Occipital lobe (tissue), 2 donors: ENCODE measurements around the gene EVA1C. TPM values are rescaled to one million over a fixed set of nuclear protein-coding genes. Genes with fewer than 3 reads are reported as not detected.
A peak's percentile ranks its signal among the peaks of the same experiment; 100 is the strongest.
"Not testable (repeated sequence)": the region's sequence is repeated elsewhere in the genome, so short reads cannot be mapped to it uniquely, and the experiment has no call there.

Experiments
- DNase-seq: peaks from one replicate; lab custom pipeline; 2025; lab: John Stamatoyannopoulos, UW
- total RNA-seq: library from RNA; depleted of rRNA; stranded (reverse); fragments of >200 nt; gene quantifications from one replicate; pipeline ENCODE4 v1.2.3, GENCODE V29; 2014

EVA1C gene
- total RNA-seq, 1 donor from 2014 or later: 5.6 TPM

DNA sequence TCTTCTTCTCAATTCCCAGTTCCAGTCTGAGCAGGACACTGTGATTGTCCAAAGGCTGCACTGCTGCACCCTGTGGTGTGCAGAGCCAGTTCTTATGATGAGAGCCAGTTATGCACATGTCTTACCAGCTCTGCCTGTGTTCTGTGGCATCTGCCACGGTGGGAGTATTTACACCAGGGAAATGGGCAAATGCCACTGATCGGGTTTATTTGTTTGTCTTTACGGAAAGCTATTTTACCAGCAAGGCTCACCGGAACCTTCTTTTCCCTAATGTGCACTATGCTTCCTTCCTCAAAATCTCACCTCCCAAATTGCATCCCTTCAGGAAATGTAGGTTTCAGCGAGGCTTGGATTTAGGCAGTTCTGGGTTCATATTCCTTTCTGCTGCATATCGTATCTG lies 49.0 kb downstream of the EVA1C start:
- no peak for DNase-seq

DNA sequence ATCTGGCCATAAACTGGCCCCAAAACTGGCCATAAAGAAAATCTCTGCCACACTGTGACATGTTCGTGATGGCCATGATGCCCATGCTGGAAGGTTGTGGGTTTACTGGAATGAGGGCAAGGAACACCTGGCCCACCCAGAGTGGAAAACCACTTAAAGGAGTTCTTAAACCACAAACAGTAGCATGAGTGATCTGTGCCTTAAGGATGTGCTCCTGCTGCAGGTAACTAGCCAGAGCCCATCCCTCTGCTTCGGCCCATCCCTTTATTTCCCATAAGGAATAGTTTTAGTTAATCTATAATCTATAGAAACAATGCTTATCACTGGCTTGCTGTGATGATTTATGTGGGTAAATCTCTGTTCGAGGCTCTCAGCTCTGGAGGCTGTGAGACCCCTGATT lies 50.1 kb downstream of the EVA1C start:
- not testable (repeated sequence) for DNase-seq

DNA sequence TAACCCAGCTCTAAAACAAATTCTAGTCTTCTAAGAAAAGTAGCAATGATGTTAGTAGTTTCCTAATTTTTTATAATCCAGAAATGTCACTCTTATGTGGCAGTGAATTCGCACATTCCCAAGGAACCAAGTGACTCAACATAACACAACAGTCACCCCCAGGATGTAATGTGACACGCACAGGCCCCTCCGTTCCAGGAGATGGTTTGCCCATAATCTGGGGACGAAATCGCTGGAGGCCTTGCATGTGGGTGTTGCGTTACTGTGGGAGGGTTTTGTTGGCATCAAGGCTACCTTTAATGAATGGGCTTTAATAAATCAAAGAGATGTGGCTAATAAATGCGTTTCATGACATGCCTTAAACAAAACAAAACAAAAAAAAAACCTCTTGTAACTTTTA lies 50.9 kb downstream of the EVA1C start:
- DNase-seq: no peak

- no peak for DNase-seq
Observed at GRCh38 chr21:32463889-32464300, 51.4 kb downstream of the EVA1C start.

DNA sequence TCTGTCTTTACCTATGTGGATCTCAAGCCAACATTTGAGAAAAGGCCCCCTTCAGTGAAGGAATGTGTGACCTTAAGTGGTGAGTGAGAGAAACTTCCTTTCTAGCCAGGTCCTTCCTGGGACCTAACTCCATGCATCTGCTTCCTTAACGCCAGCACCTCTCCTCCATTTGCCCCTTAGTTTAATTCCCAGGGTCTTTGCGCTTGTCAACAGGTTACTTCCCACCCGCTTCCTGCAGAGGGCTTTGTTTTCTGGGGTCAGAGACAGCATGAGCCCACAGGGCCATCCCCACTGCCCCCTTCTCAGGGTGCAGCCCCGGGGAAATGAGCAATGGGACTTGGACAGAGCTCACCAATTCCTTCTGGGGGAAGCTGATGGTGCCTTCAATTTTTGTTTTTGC lies 54.8 kb downstream of the EVA1C start:
- no peak for DNase-seq

DNA sequence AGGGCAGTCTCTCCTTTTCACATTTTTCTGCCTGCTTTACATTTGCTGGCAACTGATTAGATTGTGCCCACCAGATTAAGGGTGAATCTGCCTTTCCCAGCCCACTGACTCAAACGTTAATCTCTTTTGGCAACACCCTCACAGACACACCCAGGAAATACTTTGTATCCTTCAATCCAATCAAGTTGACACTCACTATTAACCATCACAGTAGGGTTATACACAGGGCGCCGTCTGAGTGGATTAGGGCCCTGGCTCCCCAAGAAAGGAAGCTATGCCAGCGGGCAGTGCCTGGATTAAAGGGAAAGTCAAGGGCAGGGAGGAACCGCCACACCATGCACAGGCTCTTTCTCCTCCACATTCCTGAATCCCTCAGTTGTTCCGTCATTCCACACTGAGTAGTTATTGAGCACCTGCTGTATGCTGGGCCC lies 56.2 kb downstream of the EVA1C start:
- no peak for DNase-seq

- no peak for DNase-seq
Observed at GRCh38 chr21:32469628-32470027, 57.1 kb downstream of the EVA1C start.

DNA sequence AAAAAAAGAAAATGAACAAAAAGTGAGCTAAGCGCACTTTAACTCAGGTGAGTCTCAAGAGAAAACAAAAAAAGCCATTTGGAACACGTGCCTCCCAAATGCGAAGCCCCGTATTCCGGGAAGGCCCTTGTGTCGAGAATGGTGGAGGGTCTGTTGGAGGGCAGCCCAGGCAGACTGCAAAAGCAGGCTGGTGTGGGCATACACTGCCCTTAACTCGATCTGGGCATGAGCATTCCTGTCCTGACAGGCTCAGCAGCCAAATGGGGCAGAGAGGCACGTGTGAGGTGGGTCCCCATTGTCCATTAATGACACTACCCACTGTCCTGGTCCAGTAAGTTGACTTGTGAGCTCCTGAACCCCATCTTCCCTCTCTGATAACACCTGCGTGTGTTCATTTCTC lies 57.7 kb downstream of the EVA1C start:
- DNase-seq: no peak

DNA sequence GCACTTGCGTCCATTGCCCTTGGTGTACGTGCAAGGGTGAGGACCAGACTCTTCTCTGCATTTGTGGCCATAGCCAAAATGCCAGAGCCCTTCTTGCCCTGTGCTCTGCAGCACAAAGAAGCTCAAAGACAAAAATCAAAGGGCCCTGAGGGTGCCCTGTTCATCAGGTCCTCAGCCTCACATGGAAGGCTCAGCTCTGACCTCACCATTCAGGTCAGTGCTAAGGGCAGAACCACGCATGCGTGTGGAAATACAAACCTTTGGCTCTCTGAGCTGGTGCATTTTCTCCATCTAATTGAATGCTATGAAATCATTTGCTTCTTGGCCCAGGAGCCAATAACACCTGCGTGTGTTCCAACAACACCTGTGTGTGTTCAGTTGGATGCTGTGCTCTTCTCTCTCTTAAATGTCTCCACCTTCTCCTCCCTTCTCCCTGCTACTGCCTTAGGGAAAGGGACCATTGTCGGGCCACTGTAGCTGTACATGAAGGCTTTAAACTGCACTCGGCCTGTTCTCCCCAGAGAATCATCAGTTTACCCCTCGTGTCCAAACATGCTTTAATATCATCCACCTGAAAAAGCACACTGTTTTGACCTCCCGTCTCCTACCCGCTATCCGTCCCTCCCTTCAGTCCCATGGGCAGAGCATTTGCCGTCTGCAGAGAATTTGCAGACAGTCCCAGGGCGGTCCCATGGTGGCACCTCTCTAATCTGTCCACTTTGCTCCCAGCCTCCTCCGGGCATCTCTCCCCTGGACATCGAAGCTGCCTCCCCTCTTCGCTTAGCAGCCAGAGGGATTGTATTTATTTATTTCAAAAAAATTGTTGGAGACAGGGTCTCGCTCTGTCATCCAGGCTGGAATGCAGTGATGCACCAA lies 60.6 kb downstream of the EVA1C start:
- DNase-seq: no peak

GRCh38 chr21:32474179-32475059 lies 61.9 kb downstream of the EVA1C start:
- no peak for DNase-seq

- no peak for DNase-seq
Observed at GRCh38 chr21:32475162-32475812, 62.8 kb downstream of the EVA1C start.

DNA sequence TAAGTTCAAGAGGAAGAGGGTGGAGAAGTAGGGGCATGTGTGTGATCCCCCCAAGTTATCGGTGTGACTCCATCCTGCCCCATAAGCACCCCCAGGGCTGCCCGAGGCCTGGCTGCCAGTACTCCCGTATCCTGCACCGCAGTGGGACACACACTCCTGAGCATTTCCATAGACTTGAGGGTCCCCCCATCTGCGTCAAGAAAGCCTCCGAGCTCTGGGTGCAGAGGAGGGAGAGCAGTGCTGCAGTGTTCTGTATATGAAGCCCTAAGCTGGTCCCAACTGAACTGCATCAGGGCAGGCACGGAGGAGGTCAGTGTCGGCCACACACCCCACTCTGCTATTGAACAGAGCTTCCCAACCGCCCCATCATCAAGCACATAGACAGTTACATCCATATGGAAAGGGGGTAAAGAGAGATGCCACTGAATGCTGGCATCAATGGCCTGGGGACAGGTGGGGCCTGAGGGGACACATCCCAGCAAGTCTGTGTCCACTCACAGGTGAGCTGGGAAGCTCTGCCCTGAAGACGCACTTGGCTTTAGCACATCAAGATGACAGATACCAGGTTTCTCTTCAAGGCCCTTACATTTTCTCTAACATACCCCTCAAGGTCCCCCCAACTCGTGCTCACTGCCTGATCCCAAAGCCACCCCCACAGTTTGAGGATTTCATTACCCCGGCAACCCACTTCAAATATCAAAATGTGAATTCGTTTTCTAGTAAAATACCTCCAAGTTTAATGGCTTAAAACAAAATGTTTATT lies 64.3 kb downstream of the EVA1C start:
- DNase-seq: no peak

DNA sequence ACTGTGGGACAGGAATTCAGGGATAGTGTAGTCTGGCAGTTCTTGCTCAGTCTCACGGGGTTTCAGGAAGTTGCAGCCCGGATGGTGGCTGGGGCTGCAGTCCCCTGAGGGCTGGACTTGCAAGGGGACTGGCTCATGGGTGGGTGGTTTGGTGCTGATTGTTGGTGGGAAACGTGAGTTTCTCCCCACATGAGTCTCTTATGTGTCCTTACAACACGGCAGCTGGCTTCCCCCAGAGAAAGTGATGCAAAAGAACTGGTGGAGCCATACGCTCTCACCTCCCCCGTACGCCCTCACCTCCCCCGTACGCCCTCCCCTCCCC lies 64.9 kb downstream of the EVA1C start:
- no peak for DNase-seq

DNA sequence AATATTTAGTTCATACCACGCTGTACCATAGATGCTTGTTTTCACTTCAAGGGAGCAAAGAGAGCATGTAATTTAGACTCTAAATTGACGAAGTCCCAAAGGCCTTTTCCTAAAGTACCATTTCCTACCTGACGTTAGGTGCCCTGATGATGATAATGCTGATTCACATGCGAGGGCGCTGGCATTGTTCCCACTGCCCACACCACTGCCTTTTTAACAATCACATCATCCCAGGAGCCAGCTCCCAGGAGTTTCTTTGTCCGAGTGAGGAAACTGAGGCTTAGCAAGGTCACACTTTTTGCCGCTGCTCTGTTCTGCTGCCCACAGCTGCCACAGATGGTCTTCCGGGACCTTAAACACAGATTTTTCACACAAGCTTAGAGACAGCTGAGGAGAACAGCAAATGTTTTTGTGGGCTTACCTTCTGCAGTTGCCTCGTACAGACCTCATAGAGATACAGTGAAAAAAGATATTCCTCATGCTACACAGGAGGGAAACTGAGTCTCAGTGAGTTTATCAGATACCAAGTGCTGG lies 69.4 kb downstream of the EVA1C start:
- no peak for DNase-seq

GRCh38 chr21:32482565-32483292 lies 70.2 kb downstream of the EVA1C start:
- no peak for DNase-seq

GRCh38 chr21:32483293-32483595 lies 70.7 kb downstream of the EVA1C start:
- no peak for DNase-seq

- peak; percentile 12 for DNase-seq
Observed at GRCh38 chr21:32484706-32485380, 72.3 kb downstream of the EVA1C start.

DNA sequence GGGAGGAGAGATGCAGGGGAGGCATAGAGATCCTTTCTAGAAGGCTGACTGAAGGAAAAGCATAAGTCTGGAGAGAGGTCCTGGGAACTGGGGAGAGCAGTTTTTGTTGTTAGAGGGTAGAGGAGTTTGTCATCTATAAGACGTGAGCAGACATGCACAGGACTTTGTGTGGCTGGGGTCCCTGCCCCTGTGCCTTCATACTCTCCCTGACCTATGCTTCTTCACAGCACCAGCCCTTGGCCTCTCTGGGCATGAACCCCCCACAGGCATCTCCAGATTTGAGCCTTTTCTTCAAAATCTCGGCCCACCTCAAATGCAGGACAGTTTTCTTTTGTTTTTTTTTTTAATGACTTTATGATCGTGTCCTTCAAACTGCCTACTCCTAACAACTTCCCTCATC lies 79.9 kb downstream of the EVA1C start:
- DNase-seq: no peak

DNA sequence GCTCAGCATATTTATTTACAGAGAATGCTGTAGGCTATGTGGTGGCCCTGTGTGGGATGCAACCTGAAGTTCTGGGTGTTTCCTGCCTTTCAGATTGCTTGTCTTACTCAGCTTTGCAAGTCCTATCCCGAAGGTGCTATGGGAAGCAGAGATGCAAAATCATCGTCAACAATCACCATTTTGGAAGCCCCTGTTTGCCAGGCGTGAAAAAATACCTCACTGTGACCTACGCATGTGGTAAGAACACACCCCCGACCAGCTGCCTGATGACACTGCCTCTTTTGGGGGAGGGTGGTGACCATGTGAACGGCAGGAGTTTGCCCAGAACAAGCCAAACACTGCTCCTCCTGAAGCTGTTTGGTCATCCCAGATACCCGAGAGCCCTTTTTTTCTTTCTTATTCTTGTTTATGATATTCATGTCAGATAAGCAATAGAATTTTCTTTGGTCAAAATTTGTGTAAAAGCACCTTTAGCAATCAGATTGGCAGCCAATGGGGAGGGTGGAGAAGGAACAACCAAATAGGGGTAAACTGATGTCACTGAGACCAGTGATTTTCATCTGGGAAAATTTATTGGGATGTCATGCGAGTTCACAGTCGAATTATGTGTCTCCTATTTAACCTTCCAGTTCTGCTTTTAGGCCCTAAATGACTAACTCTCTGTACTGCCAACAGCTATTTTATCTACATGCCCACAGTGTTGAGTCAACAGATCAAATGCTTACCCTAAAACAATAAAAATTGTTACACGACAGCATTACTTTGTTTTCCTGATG lies 82.6 kb downstream of the EVA1C start:
- DNase-seq: no peak
